ENCODE measurements around the gene KIF23.
A peak's percentile ranks its signal among the peaks of the same experiment; 100 is the strongest.

KIF23 gene

GRCh38 chr15:69414701-69415167, 585 bp downstream of the KIF23 start:
- peak; percentile 69 for DNase-seq (ENCODE audit: low read depth)
- H3K4me3 ChIP-seq (ENCODE audit: low read depth, low read length), result peak overlapping the region; percentile 71
- TF ChIP-seq, protein P1, sequence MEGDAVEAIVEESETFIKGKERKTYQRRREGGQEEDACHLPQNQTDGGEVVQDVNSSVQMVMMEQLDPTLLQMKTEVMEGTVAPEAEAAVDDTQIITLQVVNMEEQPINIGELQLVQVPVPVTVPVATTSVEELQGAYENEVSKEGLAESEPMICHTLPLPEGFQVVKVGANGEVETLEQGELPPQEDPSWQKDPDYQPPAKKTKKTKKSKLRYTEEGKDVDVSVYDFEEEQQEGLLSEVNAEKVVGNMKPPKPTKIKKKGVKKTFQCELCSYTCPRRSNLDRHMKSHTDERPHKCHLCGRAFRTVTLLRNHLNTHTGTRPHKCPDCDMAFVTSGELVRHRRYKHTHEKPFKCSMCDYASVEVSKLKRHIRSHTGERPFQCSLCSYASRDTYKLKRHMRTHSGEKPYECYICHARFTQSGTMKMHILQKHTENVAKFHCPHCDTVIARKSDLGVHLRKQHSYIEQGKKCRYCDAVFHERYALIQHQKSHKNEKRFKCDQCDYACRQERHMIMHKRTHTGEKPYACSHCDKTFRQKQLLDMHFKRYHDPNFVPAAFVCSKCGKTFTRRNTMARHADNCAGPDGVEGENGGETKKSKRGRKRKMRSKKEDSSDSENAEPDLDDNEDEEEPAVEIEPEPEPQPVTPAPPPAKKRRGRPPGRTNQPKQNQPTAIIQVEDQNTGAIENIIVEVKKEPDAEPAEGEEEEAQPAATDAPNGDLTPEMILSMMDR (IDR thresholded peaks at IDR 0.05; ENCODE audit: insufficient read depth, low read depth, low read length, missing control alignments), result no peak

DNA sequence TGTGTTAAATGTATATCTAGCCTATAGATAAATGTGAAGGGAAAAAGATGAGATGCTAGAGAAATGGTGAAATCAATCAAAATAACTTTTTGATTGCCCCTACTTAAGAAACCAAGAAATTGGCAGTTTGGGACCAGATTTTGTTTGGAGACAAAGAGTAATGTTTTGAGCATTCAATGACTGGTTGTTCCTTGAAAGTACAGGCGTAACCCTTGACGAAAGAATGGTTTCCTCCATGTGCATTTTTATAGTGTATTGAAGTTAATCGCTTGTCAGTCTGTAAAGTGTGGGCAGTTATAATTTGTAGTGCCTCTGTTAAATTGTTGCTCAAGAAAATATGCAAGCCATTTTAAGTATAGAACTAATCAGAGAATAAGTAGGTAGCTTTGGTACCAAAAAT, 1.2 kb downstream of the KIF23 start:
- DNase-seq (ENCODE audit: low read depth), result no peak
- H3K4me3 ChIP-seq (ENCODE audit: low read depth, low read length), result peak overlapping the region; percentile 71
- TF ChIP-seq, protein P1 (IDR thresholded peaks at IDR 0.05; ENCODE audit: insufficient read depth, low read depth, low read length, missing control alignments), result no peak

DNA sequence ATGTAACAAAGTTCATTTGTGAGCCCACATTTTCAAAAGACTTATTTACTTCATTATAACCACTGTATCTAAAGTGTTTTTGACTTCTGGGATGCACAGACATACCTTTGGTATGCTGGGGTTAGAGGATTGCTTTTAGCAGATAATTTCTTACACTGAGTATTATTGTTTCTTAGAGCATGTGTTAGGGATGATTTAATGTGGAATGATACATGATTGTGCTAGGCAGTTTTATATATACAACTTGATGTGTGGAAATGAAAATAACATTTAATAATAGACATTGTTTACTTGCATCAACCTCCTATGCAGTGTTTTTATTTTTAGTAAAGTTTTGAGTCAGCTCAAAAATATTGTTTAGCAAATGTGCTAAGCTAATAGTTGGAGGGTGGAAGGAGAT, 3.4 kb downstream of the KIF23 start:
- H3K4me3 ChIP-seq (ENCODE audit: low read depth, low read length), result no peak overlapping the region
- no peak for DNase-seq (ENCODE audit: low read depth)
- TF ChIP-seq, protein P1 (IDR thresholded peaks at IDR 0.05; ENCODE audit: insufficient read depth, low read depth, low read length, missing control alignments), result no peak

- DNase-seq (ENCODE audit: low read depth), result no peak
- TF ChIP-seq, protein P1 (IDR thresholded peaks at IDR 0.05; ENCODE audit: insufficient read depth, low read depth, low read length, missing control alignments), result no peak
- H3K4me3 ChIP-seq (ENCODE audit: low read depth, low read length), result no peak overlapping the region
Measured at GRCh38 chr15:69421498-69421897, 7.3 kb downstream of the KIF23 start.

DNA sequence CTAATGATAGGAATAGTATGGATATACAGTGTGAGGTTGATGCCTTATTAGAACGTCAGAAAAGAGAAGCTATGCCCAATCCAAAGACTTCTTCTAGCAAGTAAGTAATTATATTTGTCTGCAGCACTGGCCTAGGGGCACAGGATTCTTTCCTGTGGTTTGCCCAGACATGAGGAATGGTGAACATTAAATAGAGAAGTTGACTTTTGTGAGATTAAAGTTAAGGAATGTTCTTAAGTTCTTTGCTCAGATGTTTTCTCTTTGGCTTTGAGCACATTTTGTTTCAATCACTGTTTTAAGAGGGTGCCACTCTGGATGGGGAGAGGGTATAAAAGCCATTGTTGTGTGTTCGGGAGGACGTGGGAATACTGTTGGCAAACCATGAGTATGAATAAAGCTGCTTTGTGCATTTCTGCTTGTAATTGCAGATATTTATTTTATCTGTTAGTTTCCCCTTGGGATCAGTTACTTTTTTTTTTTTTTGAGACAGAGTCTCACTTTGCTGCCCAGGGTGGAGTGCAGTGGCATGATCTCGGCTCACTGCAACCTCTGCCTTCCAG, 8.3 kb downstream of the KIF23 start:
- no peak for DNase-seq (ENCODE audit: low read depth)
- TF ChIP-seq, protein P1 (IDR thresholded peaks at IDR 0.05; ENCODE audit: insufficient read depth, low read depth, low read length, missing control alignments), result no peak
- no peak overlapping the region for H3K4me3 ChIP-seq (ENCODE audit: low read depth, low read length)

DNA sequence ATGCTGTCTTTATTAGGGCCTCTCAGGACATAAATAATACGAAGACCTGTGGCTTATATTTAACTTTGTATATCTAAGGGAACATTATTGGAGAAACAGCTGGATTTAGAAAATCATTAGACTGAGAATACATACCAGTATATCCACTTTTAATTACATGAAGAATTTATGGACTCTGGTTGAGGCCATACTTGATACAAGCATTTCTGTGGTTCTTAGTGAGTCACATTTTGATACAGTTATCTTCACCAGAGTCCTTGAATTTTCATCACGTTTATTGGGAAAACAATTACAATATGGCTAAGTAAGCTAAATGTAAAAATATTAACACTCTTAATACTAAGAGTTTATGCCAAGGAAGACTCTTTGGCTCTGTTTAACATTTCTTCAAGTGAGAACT, 9.9 kb downstream of the KIF23 start:
- no peak for DNase-seq (ENCODE audit: low read depth)
- TF ChIP-seq, protein P1 (IDR thresholded peaks at IDR 0.05; ENCODE audit: insufficient read depth, low read depth, low read length, missing control alignments), result no peak
- no peak overlapping the region for H3K4me3 ChIP-seq (ENCODE audit: low read depth, low read length)

Data from GM12865 (cell line).